RWPE1 (cell line): ENCODE measurements around the gene COX7B2.

ENCODE experiments used
- CTCF ChIA-PET: fragments of 350-600 bp; sonication (Branson Sonifier 250); formaldehyde crosslinking; extraction: SDS; loops from one replicate; lab custom pipeline; 2021; lab: Yijun Ruan, JAX
- POLR2A ChIA-PET: fragments of 400-600 bp; formaldehyde crosslinking; extraction: SDS; loops from one replicate; lab custom pipeline; 2020; ENCODE audit warnings: antibody characterized with exemption; ENCODE audit not compliant: low non-redundant PET; lab: Yijun Ruan, JAX
- DNase-seq: peaks from one replicate; pipeline ENCODE4 v3.0.0; 2012; ENCODE audit warnings: low spot score
- H3K27ac ChIP-seq: fragments of 450-650 bp; 2 replicates; pipeline ENCODE4 v1.5.1; 2017
- CTCF ChIP-seq: fragments of 450-650 bp; conservative IDR thresholded peaks from 2 replicates; pipeline ENCODE4 v1.5.1; 2017; ENCODE audit warnings: low read depth, mild to moderate bottlenecking

Gene COX7B2

GRCh38 chr4:46844325-46844917 is 64.6 kb downstream of the COX7B2 start:
- POLR2A ChIA-PET: no interaction called here
- DNase-seq: peak; percentile 11
- CTCF ChIA-PET: interaction anchor here (0.6 to 1.5 kb wide), 4 partner anchors 13 to 539 kb away, joined by 3 to 7 read pairs (median 4); no protein-coding TSS in a partner anchor
- no peak overlapping the region for H3K27ac ChIP-seq
- peak; percentile 69 for TF ChIP-seq CTCF

GRCh38 chr4:46839128-46839527 is 69.9 kb downstream of the COX7B2 start:
- no peak for TF ChIP-seq CTCF
- no peak for DNase-seq
- POLR2A ChIA-PET: no interaction called here
- CTCF ChIA-PET: no interaction called here
- no peak overlapping the region for H3K27ac ChIP-seq

DNA sequence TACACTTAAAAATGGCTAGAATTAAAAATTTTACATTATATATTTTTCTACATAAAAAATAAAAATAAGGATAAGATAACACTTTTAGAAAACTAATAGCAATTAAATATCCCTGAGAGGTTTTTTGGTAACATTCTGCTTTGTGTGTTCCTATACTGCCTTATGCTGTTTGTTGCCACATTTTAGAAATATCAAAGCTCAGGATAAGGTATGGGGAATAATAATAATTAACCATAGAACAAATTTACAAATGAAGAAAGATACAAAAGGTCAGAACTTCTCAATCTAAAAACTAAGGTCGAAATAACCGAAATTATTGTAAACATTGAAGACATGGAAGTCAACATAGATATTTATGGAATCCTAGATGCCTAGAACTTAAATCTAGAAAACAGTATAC is 71.4 kb downstream of the COX7B2 start:
- no peak for DNase-seq
- CTCF ChIA-PET: no interaction called here
- TF ChIP-seq CTCF: no peak
- POLR2A ChIA-PET: no interaction called here
- H3K27ac ChIP-seq: no peak overlapping the region

GRCh38 chr4:46836584-46836983 is 72.5 kb downstream of the COX7B2 start:
- CTCF ChIA-PET: interaction anchor here (0.5 to 0.7 kb wide), 3 partner anchors 18 to 509 kb away, joined by 3 to 5 read pairs (median 3); no protein-coding TSS in a partner anchor
- DNase-seq: no peak
- no peak overlapping the region for H3K27ac ChIP-seq
- no peak for TF ChIP-seq CTCF
- POLR2A ChIA-PET: no interaction called here

DNA sequence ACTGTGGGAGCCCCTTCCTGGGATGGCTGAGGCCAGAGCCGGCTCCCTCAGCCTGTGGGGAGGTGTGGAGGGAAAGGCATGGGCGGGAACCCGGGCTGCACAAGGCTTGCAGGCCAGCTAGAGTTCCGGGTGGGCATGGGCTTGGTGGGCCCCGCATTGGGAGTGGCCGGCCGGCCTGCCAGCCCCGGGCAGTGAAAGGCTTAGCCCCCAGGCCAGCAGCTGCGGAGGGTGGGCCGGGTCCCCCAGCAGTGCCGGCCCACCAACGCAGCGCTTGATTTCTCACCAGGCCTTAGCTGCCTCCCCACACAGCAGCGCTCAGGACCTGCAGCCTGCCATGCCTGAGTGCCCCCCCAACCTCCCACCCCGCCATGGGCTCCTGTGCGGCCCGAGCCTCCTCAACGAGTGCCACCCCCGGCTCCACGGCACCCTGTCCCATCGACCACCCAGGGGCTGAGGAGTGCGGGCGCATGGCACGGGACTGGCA is 78.0 kb downstream of the COX7B2 start:
- ChIA-PET CTCF (interaction anchor here (0.6 kb wide), 1 partner anchor 13 kb away, joined by 4 read pairs; no protein-coding TSS in a partner anchor), POLR2A (no interaction called here)
- TF ChIP-seq CTCF: no peak
- DNase-seq: no peak
- no peak overlapping the region for H3K27ac ChIP-seq

DNA sequence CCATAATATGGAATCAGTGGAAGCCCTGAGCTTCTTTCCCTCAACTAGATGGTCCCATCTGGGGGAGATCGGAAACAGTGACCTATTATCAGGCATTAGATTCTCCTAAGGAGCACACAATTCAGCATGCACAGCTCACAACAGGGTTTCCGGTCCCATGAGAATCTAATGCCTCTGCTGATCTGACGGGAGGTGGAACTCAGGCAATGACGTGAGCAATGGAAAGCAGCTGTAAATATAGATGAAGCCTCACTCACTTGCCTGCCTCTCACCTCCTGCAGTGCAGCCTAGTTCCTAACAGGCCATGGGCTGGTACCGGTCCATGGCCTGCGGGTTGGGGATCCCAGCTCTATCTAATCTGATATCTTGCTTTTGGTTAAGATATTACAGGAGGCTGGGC is 88.9 kb downstream of the COX7B2 start:
- ChIA-PET CTCF (interaction anchor here (0.6 kb wide), 1 partner anchor 191 kb away, joined by 7 read pairs; no protein-coding TSS in a partner anchor), POLR2A (no interaction called here)
- TF ChIP-seq CTCF: no peak
- no peak overlapping the region for H3K27ac ChIP-seq
- no peak for DNase-seq
